HL-60 (cell line): ENCODE results near the gene WFDC12.

ENCODE experiments used
- CTCF ChIP-seq: IDR thresholded peaks from one replicate; pipeline ENCODE4 v1.5.1; 2011; ENCODE audit warnings: low read length, control low read depth, inconsistent platforms; ENCODE audit not compliant: insufficient read depth
- GABPA ChIP-seq: IDR thresholded peaks from 2 replicates; pipeline ENCODE4 v1.6.1; 2012; ENCODE audit warnings: low read depth
- POLR2AphosphoS5 ChIP-seq: IDR thresholded peaks from 2 replicates; pipeline ENCODE4 v1.6.1; 2012; ENCODE audit warnings: low read depth
- REST ChIP-seq: IDR thresholded peaks from 2 replicates; pipeline ENCODE4 v1.6.1; 2012; ENCODE audit warnings: low read depth; ENCODE audit not compliant: insufficient replicate concordance
- SPI1 ChIP-seq: IDR thresholded peaks from 2 replicates; pipeline ENCODE4 v1.6.1; 2012; ENCODE audit warnings: low read depth, mild to moderate bottlenecking, borderline replicate concordance

DNA sequence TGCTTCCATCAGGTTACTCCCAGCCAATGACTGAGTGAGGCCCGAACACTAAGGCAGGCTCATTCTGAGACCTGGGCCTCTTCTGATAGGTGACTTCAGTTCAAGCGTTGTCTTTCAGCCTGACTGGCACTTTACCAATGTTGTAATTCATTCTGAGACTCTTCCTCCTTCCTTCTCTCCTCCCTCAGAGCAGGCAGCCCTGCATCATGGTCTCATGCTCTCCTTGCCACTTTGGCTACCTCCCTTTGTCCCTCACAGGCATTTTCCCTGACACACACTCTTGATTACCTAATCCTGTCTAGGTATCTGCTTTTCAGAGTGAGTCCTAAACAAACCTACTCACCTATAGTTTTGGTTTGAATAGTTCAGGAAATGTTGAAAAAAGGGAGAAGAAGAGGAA, 12.6 kb upstream of the WFDC12 start:
- TF ChIP-seq CTCF (no peak), POLR2AphosphoS5 (no peak), REST (no peak), SPI1 (no peak), GABPA (no peak)
